RWPE1 (cell line): Measurements from ENCODE around the gene PCED1B.

Experiments used
- CTCF ChIA-PET: fragments of 350-600 bp; sonication (Branson Sonifier 250); formaldehyde crosslinking; extraction: SDS; loops from one replicate; lab custom pipeline; 2021; lab: Yijun Ruan, JAX
- POLR2A ChIA-PET: fragments of 400-600 bp; formaldehyde crosslinking; extraction: SDS; loops from one replicate; lab custom pipeline; 2020; ENCODE audit warnings: antibody characterized with exemption; ENCODE audit not compliant: low non-redundant PET; lab: Yijun Ruan, JAX
- DNase-seq: peaks from one replicate; pipeline ENCODE4 v3.0.0; 2012; ENCODE audit warnings: low spot score
- H3K27ac ChIP-seq: fragments of 450-650 bp; 2 replicates; pipeline ENCODE4 v1.5.1; 2017
- CTCF ChIP-seq: fragments of 450-650 bp; conservative IDR thresholded peaks from 2 replicates; pipeline ENCODE4 v1.5.1; 2017; ENCODE audit warnings: low read depth, mild to moderate bottlenecking

Gene PCED1B

GRCh38 chr12:47079468-47079980 lies at the start of gene PCED1B, which contains the start of gene AMIGO2:
Gene PCED1B (plus strand): TSS chr12:47079621. CDS start chr12:47235064, 155,443 bp downstream.
Gene AMIGO2 (minus strand): TSS chr12:47079959. CDS start chr12:47079002, 957 bp downstream.
- ChIA-PET POLR2A (interaction anchor here (0.8 kb wide), 1 partner anchor 128 kb away, joined by 3 read pairs; no protein-coding TSS in a partner anchor), CTCF (interaction anchor here (0.6 to 1.5 kb wide), 8 partner anchors 8 to 868 kb away, joined by 3 to 6 read pairs (median 4); no protein-coding TSS in a partner anchor)
- peak; percentile 57 for TF ChIP-seq CTCF
- DNase-seq: peak; percentile 39
- peak within 1 kb of the TSS; percentile 99 for H3K27ac ChIP-seq

GRCh38 chr12:47029903-47030302 lies 49.5 kb upstream of the PCED1B start:
- H3K27ac ChIP-seq: no peak overlapping the region
- POLR2A ChIA-PET: no interaction called here
- CTCF ChIA-PET: interaction anchor here (0.8 kb wide), 1 partner anchor 9 kb away, joined by 3 read pairs; no protein-coding TSS in a partner anchor
- no peak for DNase-seq
- TF ChIP-seq CTCF: no peak

GRCh38 chr12:47032644-47033043 lies 46.8 kb upstream of the PCED1B start:
- TF ChIP-seq CTCF: peak; percentile 61
- no peak for DNase-seq
- ChIA-PET CTCF (interaction anchor here (0.5 to 1.5 kb wide), 13 partner anchors 8 to 654 kb away, joined by 3 to 9 read pairs (median 3); no protein-coding TSS in a partner anchor), POLR2A (no interaction called here)
- no peak overlapping the region for H3K27ac ChIP-seq

GRCh38 chr12:47033081-47033480 lies 46.3 kb upstream of the PCED1B start:
- POLR2A ChIA-PET: no interaction called here
- no peak for TF ChIP-seq CTCF
- no peak for DNase-seq
- H3K27ac ChIP-seq: no peak overlapping the region
- CTCF ChIA-PET: interaction anchor here (0.5 to 1.5 kb wide), 11 partner anchors 9 to 653 kb away, joined by 3 to 9 read pairs (median 3); no protein-coding TSS in a partner anchor

- CTCF ChIA-PET: interaction anchor here (0.6 to 1.2 kb wide), 4 partner anchors 9 to 652 kb away, joined by 3 to 5 read pairs (median 4); no protein-coding TSS in a partner anchor
- no peak overlapping the region for H3K27ac ChIP-seq
- POLR2A ChIA-PET: no interaction called here
- TF ChIP-seq CTCF: no peak
- no peak for DNase-seq
These were observed 45.4 kb upstream of the PCED1B start for GRCh38 chr12:47033789-47034555.

GRCh38 chr12:47034661-47035060 lies 44.8 kb upstream of the PCED1B start:
- no peak for DNase-seq
- POLR2A ChIA-PET: no interaction called here
- CTCF ChIA-PET: interaction anchor here (1.2 kb wide), 2 partner anchors 10 to 36 kb away, joined by 4 read pairs; no protein-coding TSS in a partner anchor
- no peak overlapping the region for H3K27ac ChIP-seq
- TF ChIP-seq CTCF: no peak
